IPS-15b (cell line): ENCODE results near the gene PDE4C.

Experiments used
- H3K27me3 ChIP-seq: one replicate; pipeline ENCODE4 v1.6.1; 2013; ENCODE audit warnings: low read length; ENCODE audit not compliant: control insufficient read depth, insufficient read depth
- H3K36me3 ChIP-seq: one replicate; pipeline ENCODE4 v1.6.1; 2013; ENCODE audit warnings: low read length; ENCODE audit not compliant: control insufficient read depth, insufficient read depth
- H3K4me1 ChIP-seq: one replicate; pipeline ENCODE4 v1.6.1; 2013; ENCODE audit warnings: mild to moderate bottlenecking, low read length; ENCODE audit not compliant: control insufficient read depth, insufficient read depth
- H3K4me3 ChIP-seq: one replicate; pipeline ENCODE4 v1.5.1; 2013; ENCODE audit warnings: low read depth, low read length
- H3K9ac ChIP-seq: one replicate; pipeline ENCODE4 v1.6.1; 2013; ENCODE audit warnings: low read depth, mild to moderate bottlenecking, low read length
- H3K9me3 ChIP-seq: one replicate; pipeline ENCODE4 v1.6.1; 2013; ENCODE audit warnings: mild to moderate bottlenecking, low read length; ENCODE audit not compliant: control insufficient read depth, insufficient read depth

The PDE4C gene

GRCh38 chr19:18251587-18252369, 25.5 kb upstream of the PDE4C start:
- Histone ChIP-seq H3K9ac (no peak overlapping the region), H3K27me3 (no peaks in the 10 kb centered on the region), H3K9me3 (no peaks in the 10 kb centered on the region), H3K4me3 (no peak overlapping the region), H3K4me1 (peaks cover 5% of the 10 kb centered on the region), H3K36me3 (no peaks in the 10 kb centered on the region)

GRCh38 chr19:18249834-18250233, 23.6 kb upstream of the PDE4C start:
- Histone ChIP-seq H3K27me3 (no peaks in the 10 kb centered on the region), H3K9me3 (no peaks in the 10 kb centered on the region), H3K9ac (no peak overlapping the region), H3K4me1 (peaks cover 2% of the 10 kb centered on the region), H3K36me3 (no peaks in the 10 kb centered on the region), H3K4me3 (no peak overlapping the region)

GRCh38 chr19:18245297-18245696, 19.1 kb upstream of the PDE4C start:
- Histone ChIP-seq H3K4me1 (peaks cover 2% of the 10 kb centered on the region), H3K36me3 (no peaks in the 10 kb centered on the region), H3K27me3 (no peaks in the 10 kb centered on the region), H3K4me3 (no peak overlapping the region), H3K9me3 (no peaks in the 10 kb centered on the region), H3K9ac (no peak overlapping the region)

- Histone ChIP-seq H3K36me3 (no peaks in the 10 kb centered on the region), H3K9me3 (no peaks in the 10 kb centered on the region), H3K9ac (no peak overlapping the region), H3K27me3 (peaks cover 2% of the 10 kb centered on the region), H3K4me3 (no peak overlapping the region), H3K4me1 (no peaks in the 10 kb centered on the region)
Measured at GRCh38 chr19:18239303-18239702, 13.1 kb upstream of the PDE4C start.

- Histone ChIP-seq H3K9ac (no peak overlapping the region), H3K9me3 (no peaks in the 10 kb centered on the region), H3K36me3 (no peaks in the 10 kb centered on the region), H3K4me3 (no peak overlapping the region), H3K4me1 (peaks cover 12% of the 10 kb centered on the region), H3K27me3 (peaks cover 2% of the 10 kb centered on the region)
Measured at GRCh38 chr19:18234194-18234593, 8.0 kb upstream of the PDE4C start.

GRCh38 chr19:18233224-18233825, 7.1 kb upstream of the PDE4C start:
- Histone ChIP-seq H3K4me3 (peak overlapping the region; percentile 86), H3K9ac (no peak overlapping the region)

GRCh38 chr19:18232540-18233223, 6.4 kb upstream of the PDE4C start:
- Histone ChIP-seq H3K9ac (peak overlapping the region; percentile 76), H3K27me3 (no peaks in the 10 kb centered on the region), H3K36me3 (no peaks in the 10 kb centered on the region), H3K9me3 (no peaks in the 10 kb centered on the region), H3K4me3 (peak overlapping the region; percentile 86), H3K4me1 (peaks cover 12% of the 10 kb centered on the region)

More at GRCh38 chr19:18233224-18233825, 7.1 kb upstream of the PDE4C start:
- no peaks in the 10 kb centered on the region for H3K36me3 ChIP-seq
- no peaks in the 10 kb centered on the region for H3K27me3 ChIP-seq
- H3K9me3 ChIP-seq: no peaks in the 10 kb centered on the region
- H3K4me1 ChIP-seq: peaks cover 12% of the 10 kb centered on the region

- peaks cover 4% of the 10 kb centered on the region for H3K27me3 ChIP-seq
- peaks cover 12% of the 10 kb centered on the region for H3K4me1 ChIP-seq
- H3K4me3 ChIP-seq: peak overlapping the region; percentile 86
- H3K36me3 ChIP-seq: no peaks in the 10 kb centered on the region
- H3K9ac ChIP-seq: no peak overlapping the region
- no peaks in the 10 kb centered on the region for H3K9me3 ChIP-seq
Measured at GRCh38 chr19:18231775-18232174, 5.5 kb upstream of the PDE4C start.

GRCh38 chr19:18230941-18231734, 4.9 kb upstream of the PDE4C start:
- Histone ChIP-seq H3K4me1 (peaks cover 12% of the 10 kb centered on the region), H3K36me3 (no peaks in the 10 kb centered on the region), H3K9me3 (no peaks in the 10 kb centered on the region), H3K9ac (no peak overlapping the region), H3K27me3 (peaks cover 7% of the 10 kb centered on the region), H3K4me3 (peak overlapping the region; percentile 1)

GRCh38 chr19:18229915-18230314, 3.7 kb upstream of the PDE4C start:
- no peak overlapping the region for H3K9ac ChIP-seq
- H3K4me1 ChIP-seq: peaks cover 14% of the 10 kb centered on the region
- no peaks in the 10 kb centered on the region for H3K36me3 ChIP-seq
- no peaks in the 10 kb centered on the region for H3K9me3 ChIP-seq
- peaks cover 18% of the 10 kb centered on the region for H3K27me3 ChIP-seq
- H3K4me3 ChIP-seq: no peak overlapping the region

- H3K36me3 ChIP-seq: no peaks in the 10 kb centered on the region
- no peak overlapping the region for H3K4me3 ChIP-seq
- no peak overlapping the region for H3K9ac ChIP-seq
- H3K27me3 ChIP-seq: peaks cover 18% of the 10 kb centered on the region
- H3K4me1 ChIP-seq: peaks cover 14% of the 10 kb centered on the region
- no peaks in the 10 kb centered on the region for H3K9me3 ChIP-seq
Measured at GRCh38 chr19:18229474-18229873, 3.2 kb upstream of the PDE4C start.
